Neutrophil (primary cell): Measurements from ENCODE around the gene STRA6.

Experiments
- H3K27ac ChIP-seq: fragments of 200-600 bp; sonication (generic); 2 replicates; pipeline ENCODE4 v1.5.1; 2016; ENCODE audit warnings: mild to moderate bottlenecking, moderate library complexity
- H3K27me3 ChIP-seq: fragments of 200-600 bp; sonication (generic); 2 replicates; pipeline ENCODE4 v1.6.0; 2016; ENCODE audit warnings: mild to moderate bottlenecking
- H3K36me3 ChIP-seq: fragments of 200-600 bp; sonication (generic); 2 replicates; pipeline ENCODE4 v1.5.1; 2017
- H3K4me1 ChIP-seq, 2 experiments: fragments of 200-600 bp in 1 of 2; sonication (generic) in 1 of 2; 1 replicate in 1 of 2; 2 replicates in 1 of 2; pipeline versions ENCODE4 v1.5.1 to v1.6.1; 2013 to 2016; ENCODE audit warnings: low read depth in 1 of 2, low read length in 1 of 2, mild to moderate bottlenecking in 1 of 2, moderate library complexity in 1 of 2; ENCODE audit not compliant: control insufficient read depth in 1 of 2, insufficient read depth in 1 of 2
- H3K4me3 ChIP-seq, 2 experiments: fragments of 200-600 bp in 1 of 2; sonication (generic) in 1 of 2; 1 replicate in 1 of 2; 2 replicates in 1 of 2; pipeline ENCODE4 v1.5.1; 2013 to 2016; ENCODE audit warnings: low read depth in 1 of 2, low read length in 1 of 2, mild to moderate bottlenecking in 1 of 2, moderate library complexity in 1 of 2
- H3K9me3 ChIP-seq: fragments of 200-600 bp; sonication (generic); 2 replicates; pipeline ENCODE4 v1.5.1; 2016
- CTCF ChIP-seq: fragments of 200-600 bp; sonication (generic); IDR thresholded peaks from 2 replicates; pipeline ENCODE4 v1.5.1; 2016; ENCODE audit warnings: antibody characterized with exemption

Gene STRA6

GRCh38 chr15:74231475-74231874, 28.9 kb upstream of the STRA6 start:
- no peak for TF ChIP-seq CTCF
- no peaks in the 10 kb centered on the region for H3K9me3 ChIP-seq
- no peaks in the 10 kb centered on the region for H3K27me3 ChIP-seq
- no peak overlapping the region for H3K27ac ChIP-seq
- no peak overlapping the region for H3K4me3 ChIP-seq
- H3K36me3 ChIP-seq, result no peaks in the 10 kb centered on the region
- no peaks in the 10 kb centered on the region for H3K4me1 ChIP-seq

- H3K36me3 ChIP-seq, result no peaks in the 10 kb centered on the region
- no peak overlapping the region for H3K4me3 ChIP-seq
- H3K4me1 ChIP-seq, result no peaks in the 10 kb centered on the region
- no peaks in the 10 kb centered on the region for H3K9me3 ChIP-seq
- no peak overlapping the region for H3K27ac ChIP-seq
- TF ChIP-seq CTCF, result no peak
- peaks cover 13% of the 10 kb centered on the region for H3K27me3 ChIP-seq
These were observed 27.1 kb upstream of the STRA6 start for GRCh38 chr15:74229686-74230085.

GRCh38 chr15:74228723-74229081, 26.1 kb upstream of the STRA6 start:
- H3K4me3 ChIP-seq, result no peak overlapping the region
- no peak for TF ChIP-seq CTCF
- H3K27ac ChIP-seq, result no peak overlapping the region
- no peaks in the 10 kb centered on the region for H3K9me3 ChIP-seq
- H3K4me1 ChIP-seq, result no peaks in the 10 kb centered on the region
- H3K36me3 ChIP-seq, result no peaks in the 10 kb centered on the region
- peaks cover 22% of the 10 kb centered on the region for H3K27me3 ChIP-seq

- H3K36me3 ChIP-seq, result no peaks in the 10 kb centered on the region
- H3K9me3 ChIP-seq, result no peaks in the 10 kb centered on the region
- no peak for TF ChIP-seq CTCF
- peaks cover 28% of the 10 kb centered on the region for H3K27me3 ChIP-seq
- H3K4me3 ChIP-seq, result no peak overlapping the region
- H3K4me1 ChIP-seq, result no peaks in the 10 kb centered on the region
- no peak overlapping the region for H3K27ac ChIP-seq
These were observed 25.6 kb upstream of the STRA6 start for GRCh38 chr15:74227968-74228722.

GRCh38 chr15:74226761-74227540, 24.4 kb upstream of the STRA6 start:
- Histone ChIP-seq H3K9me3 (no peaks in the 10 kb centered on the region), H3K27me3 (peaks cover 40% of the 10 kb centered on the region), H3K36me3 (no peaks in the 10 kb centered on the region), H3K4me1 (no peaks in the 10 kb centered on the region), H3K4me3 (no peak overlapping the region), H3K27ac (no peak overlapping the region)
- no peak for TF ChIP-seq CTCF
